IMR-90 (cell line): ENCODE data around the gene STX8. TPM values are rescaled to one million over a fixed set of nuclear protein-coding genes. Genes with fewer than 3 reads are reported as not detected.

ENCODE experiments used
- ATAC-seq: fragments of 200-7000 bp; cut with Tn5 transposase; 2 replicates; pipeline ENCODE4 v1.9.1; 2020; ENCODE audit warnings: low read depth, mild to moderate bottlenecking, moderate library complexity
- Bru-seq: library from RNA; stranded (reverse); fragments of 400-500 nt; gene quantifications from one replicate; lab custom pipeline; 2021; lab: Mats Ljungman, UMichigan
- BruChase-seq, 2 experiments: library from RNA; stranded (reverse); fragments of 400-500 nt; gene quantifications; one replicate each; lab custom pipeline; 2021; lab: Mats Ljungman, UMichigan
- BruUV-seq: library from RNA; stranded (reverse); fragments of 400-500 nt; replicated peaks from 2 replicates; lab custom pipeline; 2021; lab: Mats Ljungman, UMichigan
- CTCF ChIA-PET: fragments of 300-600 bp; formaldehyde crosslinking; extraction: SDS; loops from one replicate; lab custom pipeline; 2021; ENCODE audit warnings: antibody characterized with exemption; lab: Yijun Ruan, JAX
- POLR2A ChIA-PET: fragments of 300-600 bp; sonication (Branson Sonifier 250); formaldehyde crosslinking; loops from one replicate; lab custom pipeline; 2022; ENCODE audit warnings: antibody characterized with exemption; ENCODE audit not compliant: unreplicated experiment; lab: Charles Lee
- DNase-seq: peaks from one replicate; pipeline ENCODE4 v3.0.0; 2013
- H2AFZ ChIP-seq: replicated peaks from 2 replicates; pipeline ENCODE3; 2013; ENCODE audit warnings: low read length, mild to moderate bottlenecking; ENCODE audit not compliant: poor library complexity
- H2AK5ac ChIP-seq: 2 replicates; pipeline ENCODE4 v1.6.1; 2013; ENCODE audit warnings: low read depth, low read length, inconsistent platforms
- H2AK9ac ChIP-seq: replicated peaks from 2 replicates; pipeline ENCODE3; 2013; ENCODE audit warnings: mild to moderate bottlenecking, low read depth, low read length, moderate library complexity; ENCODE audit not compliant: poor library complexity
- H2BK120ac ChIP-seq: 2 replicates; pipeline ENCODE4 v1.6.1; 2013; ENCODE audit warnings: low read depth, low read length, inconsistent platforms
- H2BK15ac ChIP-seq: 3 replicates; pipeline ENCODE4 v1.6.1; 2013; ENCODE audit warnings: low read depth, low read length, inconsistent platforms
- H2BK20ac ChIP-seq: 2 replicates; pipeline ENCODE4 v1.6.1; 2013; ENCODE audit warnings: low read depth, mild to moderate bottlenecking, inconsistent platforms, low read length, moderate library complexity
- H2BK5ac ChIP-seq: 2 replicates; pipeline ENCODE4 v1.6.1; 2013; ENCODE audit warnings: mild to moderate bottlenecking, low read depth, low read length, inconsistent platforms; ENCODE audit not compliant: poor library complexity, severe bottlenecking
- H3K14ac ChIP-seq: replicated peaks from 2 replicates; pipeline ENCODE4 v1.6.1; 2013; ENCODE audit warnings: low read depth, low read length, inconsistent platforms
- H3K18ac ChIP-seq: 2 replicates; pipeline ENCODE4 v1.6.1; 2013; ENCODE audit warnings: low read depth, low read length, control low read depth
- H3K23ac ChIP-seq: 2 replicates; pipeline ENCODE4 v1.6.1; 2013; ENCODE audit warnings: low read depth, low read length, inconsistent platforms
- H3K27ac ChIP-seq: 2 replicates; pipeline ENCODE4 v1.5.1; 2013; ENCODE audit warnings: mild to moderate bottlenecking, control low read depth, low read length; ENCODE audit not compliant: insufficient read depth
- H3K27me3 ChIP-seq: 2 replicates; pipeline ENCODE4 v1.6.1; 2013; ENCODE audit warnings: low read length; ENCODE audit not compliant: control insufficient read depth, insufficient read depth
- H3K36me3 ChIP-seq: 2 replicates; pipeline ENCODE4 v1.6.1; 2013; ENCODE audit warnings: low read length, mixed read lengths; ENCODE audit not compliant: control insufficient read depth, insufficient read depth
- H3K4ac ChIP-seq: 2 replicates; pipeline ENCODE4 v1.6.1; 2013; ENCODE audit warnings: low read depth, low read length, inconsistent platforms
- H3K4me1 ChIP-seq: 2 replicates; pipeline ENCODE4 v1.6.1; 2013; ENCODE audit warnings: low read length, mixed read lengths; ENCODE audit not compliant: control insufficient read depth, insufficient read depth
- H3K4me2 ChIP-seq: 2 replicates; pipeline ENCODE4 v1.6.1; 2013; ENCODE audit warnings: low read depth, mild to moderate bottlenecking, control low read depth, low read length, moderate library complexity
- H3K4me3 ChIP-seq: 2 replicates; pipeline ENCODE4 v1.5.1; 2013; ENCODE audit warnings: low read depth, mild to moderate bottlenecking, control low read depth, low read length, moderate library complexity; ENCODE audit not compliant: insufficient read depth
- H3K56ac ChIP-seq: 2 replicates; pipeline ENCODE4 v1.6.1; 2013; ENCODE audit warnings: low read length, inconsistent platforms; ENCODE audit not compliant: insufficient read depth; ENCODE audit errors: extremely low read depth
- H3K79me1 ChIP-seq, 2 experiments: 2 replicates each; pipeline ENCODE4 v1.6.1; 2013; ENCODE audit warnings: low read length in 2 of 2, inconsistent platforms in 1 of 2, low read depth in 1 of 2
- H3K9ac ChIP-seq: 2 replicates; pipeline ENCODE4 v1.6.1; 2013; ENCODE audit warnings: low read depth, low read length, control low read depth
- H3K9me1 ChIP-seq: 2 replicates; pipeline ENCODE4 v1.6.1; 2013; ENCODE audit warnings: low read length, inconsistent platforms; ENCODE audit not compliant: insufficient read depth
- H3K9me3 ChIP-seq: 2 replicates; pipeline ENCODE4 v1.6.1; 2013; ENCODE audit warnings: low read length; ENCODE audit not compliant: control insufficient read depth, insufficient read depth
- H4K20me1 ChIP-seq: 2 replicates; pipeline ENCODE4 v1.6.1; 2013; ENCODE audit warnings: low read length, inconsistent platforms; ENCODE audit not compliant: insufficient read depth
- H4K5ac ChIP-seq: 2 replicates; pipeline ENCODE4 v1.6.1; 2013; ENCODE audit warnings: mild to moderate bottlenecking, low read depth, low read length, control low read depth
- H4K8ac ChIP-seq, 2 experiments: 2 replicates each; pipeline ENCODE4 v1.6.1; 2013; ENCODE audit warnings: low read depth in 2 of 2, low read length in 2 of 2, control low read depth in 1 of 2, inconsistent platforms in 1 of 2
- H4K91ac ChIP-seq: 2 replicates; pipeline ENCODE4 v1.6.1; 2013; ENCODE audit warnings: low read depth, low read length, inconsistent platforms; ENCODE audit not compliant: insufficient read depth
- BHLHE40 ChIP-seq: fragments of 150-350 bp; IDR thresholded peaks from 2 replicates; pipeline ENCODE4 v1.6.1; 2016; ENCODE audit warnings: mild to moderate bottlenecking, low read depth, low read length
- CEBPB ChIP-seq: IDR thresholded peaks from 2 replicates; pipeline ENCODE4 v1.6.1; 2012; ENCODE audit warnings: low read depth, low read length, improper control_type of control experiment
- MAZ ChIP-seq: IDR thresholded peaks from 2 replicates; pipeline ENCODE4 v1.6.1; 2012; ENCODE audit warnings: low read depth, mild to moderate bottlenecking, low read length, improper control_type of control experiment, moderate library complexity, borderline replicate concordance
- MXI1 ChIP-seq: IDR thresholded peaks from 2 replicates; pipeline ENCODE4 v1.6.1; 2012; ENCODE audit warnings: low read depth, mild to moderate bottlenecking, low read length, moderate library complexity, borderline replicate concordance
- WGBS, 2 experiments: methylation state at CpG; one replicate each; pipeline versions ENCODE4 v1.1.5 to v1.1.7; 2013; ENCODE audit warnings: missing lambda C conversion rate in 2 of 2; ENCODE audit not compliant: insufficient read length in 1 of 2; ENCODE audit errors: extremely low coverage in 2 of 2; 5-methylcytosine and 5-hydroxymethylcytosine counted together
- dilution Hi-C: fragments of 300-500 bp; cut with HindIII; formaldehyde crosslinking; loops from one replicate; pipeline ENCODE4 v1.14.3; 2018; ENCODE audit warnings: low sequenced_read_pairs; ENCODE audit not compliant: unreplicated experiment
- in situ Hi-C: fragments of 300-500 bp; cut with MboI; formaldehyde crosslinking; loops from 3 replicates; pipeline ENCODE4 v1.14.3; 2019; ENCODE audit warnings: low sequenced_read_pairs, inconsistent platforms, mixed read lengths
- intact Hi-C: fragments of 100-400 bp; cut with micrococcal nuclease; formaldehyde crosslinking; loops from 2 replicates; pipeline ENCODE4 v1.10.0; 2022
- long read RNA-seq: library from polyadenylated mRNA; unstranded; transcript quantifications from one replicate; pipeline ENCODE4 v2.0.0, GENCODE V29; 2021; ENCODE audit not compliant: unreplicated experiment
- polyA plus RNA-seq, 3 experiments: library from polyadenylated mRNA; depleted of rRNA; stranded (reverse); fragments of >200 nt; gene quantifications; 2 replicates each; pipeline ENCODE4 v1.2.3, GENCODE V29; 2012; ENCODE audit warnings: low replicate concordance in 1 of 3
- total RNA-seq: library from RNA; depleted of rRNA; stranded (reverse); fragments of >200 nt; gene quantifications from 2 replicates; pipeline ENCODE4 v1.2.3, GENCODE V29; 2012; rRNA removed
- TF ChIP-seq, protein P1 (sequence below): fragments of 150-350 bp; IDR thresholded peaks from 2 replicates; pipeline ENCODE4 v1.6.1; 2016; ENCODE audit warnings: low read depth, mild to moderate bottlenecking, low read length, moderate library complexity, borderline replicate concordance
- TF ChIP-seq, protein P2 (sequence below): conservative IDR thresholded peaks from 2 replicates; pipeline ENCODE4 v1.5.1; 2012; ENCODE audit warnings: mild to moderate bottlenecking, low read depth, low read length, improper control_type of control experiment
- TF ChIP-seq, protein P3 (sequence below): fragments of 150-350 bp; IDR thresholded peaks from 2 replicates; pipeline ENCODE4 v1.6.1; 2017; ENCODE audit warnings: mild to moderate bottlenecking, antibody characterized with exemption, low read length, low read depth

STX8 gene, protein sequence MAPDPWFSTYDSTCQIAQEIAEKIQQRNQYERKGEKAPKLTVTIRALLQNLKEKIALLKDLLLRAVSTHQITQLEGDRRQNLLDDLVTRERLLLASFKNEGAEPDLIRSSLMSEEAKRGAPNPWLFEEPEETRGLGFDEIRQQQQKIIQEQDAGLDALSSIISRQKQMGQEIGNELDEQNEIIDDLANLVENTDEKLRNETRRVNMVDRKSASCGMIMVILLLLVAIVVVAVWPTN
- total RNA-seq, result 26.5 and 79.2 TPM in 2 replicates
- 47.0 and 53.0 TPM in 2 replicates for polyA plus RNA-seq (2012; rRNA removed)
- polyA plus RNA-seq (2012; cell fraction: cytosol; rRNA removed), result 11.9 and 21.1 TPM in 2 replicates
- polyA plus RNA-seq (2012; cell fraction: nucleus; rRNA removed; ENCODE audit: low replicate concordance), result 2.2 and 23.3 TPM in 2 replicates
- Bru-seq, nascent RNA, result percentile 70 among the genes with signal in this experiment
- percentile 84 among the genes with signal in this experiment for BruChase-seq, experiment 1, labeled RNA remaining after a 6-hour chase
- percentile 68 among the genes with signal in this experiment for BruChase-seq, experiment 2, labeled RNA remaining after a 2-hour chase
- long read RNA-seq, transcript STX8-201 (8 exons, 1,246 nt), result major isoform, 24 of 36 reads
- long read RNA-seq, partial matches to known transcripts, result 6 of 36 reads
- long read RNA-seq, other reads (novel, unspliced or antisense), result 4 of 36 reads

DNA sequence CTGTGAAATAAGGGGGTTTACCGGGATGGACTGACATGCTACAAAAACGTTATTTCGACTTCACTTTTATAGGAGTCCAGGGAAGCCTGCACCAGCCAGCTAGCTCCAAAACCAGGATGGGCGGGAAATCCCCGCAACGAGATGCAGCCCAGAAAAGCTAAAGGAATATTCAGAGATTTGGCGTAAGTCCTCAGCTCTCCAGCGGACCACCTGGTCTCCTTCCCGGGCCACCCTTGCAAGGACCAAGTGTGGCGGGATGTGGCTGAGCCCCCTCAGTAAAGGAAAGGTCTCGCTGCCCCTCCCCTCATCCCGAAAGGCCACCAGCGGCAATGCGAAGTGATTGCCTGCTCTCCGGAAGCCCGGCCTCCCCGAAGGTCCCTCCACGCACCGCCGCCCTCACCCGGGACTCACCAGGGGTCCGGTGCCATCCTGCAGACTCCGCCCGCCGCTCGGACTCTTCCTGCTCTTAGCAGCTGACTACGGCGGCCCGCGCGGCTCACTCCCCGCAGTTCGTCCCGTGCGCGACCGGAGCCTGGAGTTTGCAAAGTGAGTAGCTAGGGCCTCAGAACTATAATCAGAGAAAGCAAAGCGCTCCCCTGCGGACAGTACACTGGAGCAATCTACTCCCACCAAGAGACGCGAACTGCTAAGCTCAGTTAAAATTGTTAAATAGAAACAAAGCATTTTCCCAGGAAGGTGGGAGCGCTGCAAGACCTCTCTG lies at the start of gene STX8:
TSS of gene STX8 (minus strand) at position 440 of the 721 bp plus-strand sequence. CDS start at position 428, 12 bp downstream.
- in situ Hi-C loops, result no loop called here
- WGBS, 2 experiments, result 0% methylated on average over 2 of the region's 42 CpGs; no CpG with 5 or more reads in 1 of the 2 experiments
- peak within 1 kb of the TSS; percentile 47 for H3K14ac ChIP-seq
- no peaks in the 10 kb centered on the region for H3K27me3 ChIP-seq
- no TSS peak for BruUV-seq
- H2AK5ac ChIP-seq, result no peak within 1 kb of the TSS
- peak within 1 kb of the TSS; percentile 47 for H4K91ac ChIP-seq
- peak within 1 kb of the TSS; percentile 78 for H3K27ac ChIP-seq
- peak within 1 kb of the TSS; percentile 48 for H3K56ac ChIP-seq
- H3K4me1 ChIP-seq, result peaks cover 5% of the 10 kb centered on the region; the same call in 1 of the 2 replicates
- H2BK5ac ChIP-seq, result peak within 1 kb of the TSS; percentile 32
- POLR2A ChIA-PET, result no interaction called here
- intact Hi-C loops, result loop anchor here (5.0 kb wide), 1 partner anchor 552 kb away; no protein-coding TSS in a partner anchor
- DNase-seq (peak; percentile 87), ATAC-seq (peak; percentile 92)
- H2AFZ ChIP-seq, result peak within 1 kb of the TSS; percentile 95
- peak within 1 kb of the TSS; percentile 80 for H4K5ac ChIP-seq
- dilution Hi-C loops, result no loop called here
- H2BK15ac ChIP-seq, result no peak within 1 kb of the TSS
- H3K4me2 ChIP-seq, result peak within 1 kb of the TSS; percentile 97
- no peak within 1 kb of the TSS for H2BK20ac ChIP-seq
- CTCF ChIA-PET, result interaction anchor here (0.5 to 1.4 kb wide), 2 partner anchors 13 to 15 kb away, joined by 3 read pairs; no protein-coding TSS in a partner anchor
- H3K9me3 ChIP-seq, result no peaks in the 10 kb centered on the region
- peak within 1 kb of the TSS; percentile 10; the same call in 1 of the 2 replicates for H3K18ac ChIP-seq
- TF ChIP-seq, protein P1, sequence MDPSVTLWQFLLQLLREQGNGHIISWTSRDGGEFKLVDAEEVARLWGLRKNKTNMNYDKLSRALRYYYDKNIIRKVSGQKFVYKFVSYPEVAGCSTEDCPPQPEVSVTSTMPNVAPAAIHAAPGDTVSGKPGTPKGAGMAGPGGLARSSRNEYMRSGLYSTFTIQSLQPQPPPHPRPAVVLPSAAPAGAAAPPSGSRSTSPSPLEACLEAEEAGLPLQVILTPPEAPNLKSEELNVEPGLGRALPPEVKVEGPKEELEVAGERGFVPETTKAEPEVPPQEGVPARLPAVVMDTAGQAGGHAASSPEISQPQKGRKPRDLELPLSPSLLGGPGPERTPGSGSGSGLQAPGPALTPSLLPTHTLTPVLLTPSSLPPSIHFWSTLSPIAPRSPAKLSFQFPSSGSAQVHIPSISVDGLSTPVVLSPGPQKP, result no peak
- TF ChIP-seq CEBPB, result no peak
- peak; percentile 91 for TF ChIP-seq BHLHE40
- TF ChIP-seq, protein P2, sequence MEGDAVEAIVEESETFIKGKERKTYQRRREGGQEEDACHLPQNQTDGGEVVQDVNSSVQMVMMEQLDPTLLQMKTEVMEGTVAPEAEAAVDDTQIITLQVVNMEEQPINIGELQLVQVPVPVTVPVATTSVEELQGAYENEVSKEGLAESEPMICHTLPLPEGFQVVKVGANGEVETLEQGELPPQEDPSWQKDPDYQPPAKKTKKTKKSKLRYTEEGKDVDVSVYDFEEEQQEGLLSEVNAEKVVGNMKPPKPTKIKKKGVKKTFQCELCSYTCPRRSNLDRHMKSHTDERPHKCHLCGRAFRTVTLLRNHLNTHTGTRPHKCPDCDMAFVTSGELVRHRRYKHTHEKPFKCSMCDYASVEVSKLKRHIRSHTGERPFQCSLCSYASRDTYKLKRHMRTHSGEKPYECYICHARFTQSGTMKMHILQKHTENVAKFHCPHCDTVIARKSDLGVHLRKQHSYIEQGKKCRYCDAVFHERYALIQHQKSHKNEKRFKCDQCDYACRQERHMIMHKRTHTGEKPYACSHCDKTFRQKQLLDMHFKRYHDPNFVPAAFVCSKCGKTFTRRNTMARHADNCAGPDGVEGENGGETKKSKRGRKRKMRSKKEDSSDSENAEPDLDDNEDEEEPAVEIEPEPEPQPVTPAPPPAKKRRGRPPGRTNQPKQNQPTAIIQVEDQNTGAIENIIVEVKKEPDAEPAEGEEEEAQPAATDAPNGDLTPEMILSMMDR, result 0 out of 2 replicates have a peak, but pooled peaks have one; percentile 8
- TF ChIP-seq MXI1, result peak; percentile 50; the same call in 1 of the 2 replicates
- TF ChIP-seq, protein P3, sequence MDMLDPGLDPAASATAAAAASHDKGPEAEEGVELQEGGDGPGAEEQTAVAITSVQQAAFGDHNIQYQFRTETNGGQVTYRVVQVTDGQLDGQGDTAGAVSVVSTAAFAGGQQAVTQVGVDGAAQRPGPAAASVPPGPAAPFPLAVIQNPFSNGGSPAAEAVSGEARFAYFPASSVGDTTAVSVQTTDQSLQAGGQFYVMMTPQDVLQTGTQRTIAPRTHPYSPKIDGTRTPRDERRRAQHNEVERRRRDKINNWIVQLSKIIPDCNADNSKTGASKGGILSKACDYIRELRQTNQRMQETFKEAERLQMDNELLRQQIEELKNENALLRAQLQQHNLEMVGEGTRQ, result peak; percentile 73
- TF ChIP-seq MAZ, result peak; percentile 22; the same call in 1 of the 2 replicates
- peaks cover 7 to 12% of the 10 kb centered on the region in 2 experiments; a peak in 2 of 4 replicates for H3K79me1 ChIP-seq
- H3K9ac ChIP-seq, result peak within 1 kb of the TSS; percentile 94
- no peaks in the 10 kb centered on the region for H4K20me1 ChIP-seq
- H3K36me3 ChIP-seq, result peaks cover 3% of the 10 kb centered on the region; the same call in 1 of the 2 replicates
- H3K4ac ChIP-seq, result peak within 1 kb of the TSS; percentile 57
- H2BK120ac ChIP-seq, result no peak within 1 kb of the TSS
- peak within 1 kb of the TSS; percentile 82 to 91 for H4K8ac ChIP-seq
- peak within 1 kb of the TSS; percentile 95 for H3K4me3 ChIP-seq
- H2AK9ac ChIP-seq, result peak within 1 kb of the TSS; percentile 29
- H3K23ac ChIP-seq, result peak within 1 kb of the TSS; percentile 49
- H3K9me1 ChIP-seq, result no peaks in the 10 kb centered on the region; the same call in 1 of the 2 replicates
